ENCODE data around the gene FAM50A.

DNA sequence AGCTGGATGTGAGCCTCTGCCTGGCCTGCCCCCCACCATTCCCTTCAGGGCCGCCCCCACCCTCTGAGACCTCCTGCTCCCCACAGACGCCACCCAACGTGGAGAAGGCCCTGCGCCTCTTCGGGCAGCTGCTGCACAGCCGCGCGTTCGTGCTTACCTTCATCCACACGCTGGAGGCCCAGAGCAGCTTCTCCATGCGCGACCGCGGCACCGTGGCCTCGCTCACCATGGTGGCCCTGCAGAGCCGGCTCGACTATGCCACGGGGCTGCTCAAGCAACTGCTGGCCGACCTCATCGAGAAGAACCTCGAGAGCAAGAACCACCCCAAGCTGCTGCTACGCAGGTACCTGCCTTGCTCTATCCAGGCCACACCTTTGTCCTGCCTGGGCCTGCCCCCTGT is 24.3 kb downstream of the FAM50A start:
- no peak for TF ChIP-seq EZH2phosphoT487 (IDR thresholded peaks at IDR 0.05; ENCODE audit: insufficient read depth, low read depth)
- no peak for TF ChIP-seq EZH2 (IDR thresholded peaks at IDR 0.05; ENCODE audit: insufficient read depth, poor library complexity, severe bottlenecking)
